ENCODE data around the gene CRKL.
"Not testable (repeated sequence)": the region's sequence is repeated elsewhere in the genome, so short reads cannot be mapped to it uniquely, and the experiment has no call there.

CRKL gene

GRCh38 chr22:20933910-20934309, 16.7 kb downstream of the CRKL start:
- POLR2A ChIA-PET (ENCODE audit: low non-redundant PET), result no interaction called here
- DNase-seq (ENCODE audit: low spot score), result no peak
- TF ChIP-seq CTCF (conservative IDR thresholded peaks at IDR 0.05; ENCODE audit: low read depth), result no peak
- CTCF ChIA-PET, result interaction anchor here (0.5 kb wide), 1 partner anchor 43 kb away, joined by 3 read pairs; no protein-coding TSS in a partner anchor
- H3K27ac ChIP-seq, result no peak overlapping the region

GRCh38 chr22:20935049-20935448, 17.8 kb downstream of the CRKL start:
- DNase-seq (ENCODE audit: low spot score); POLR2A ChIA-PET (ENCODE audit: low non-redundant PET): not testable (repeated sequence)
- H3K27ac ChIP-seq, result peak overlapping the region; percentile 48; the same call in 1 of the 2 replicates
- CTCF ChIA-PET, result interaction anchor here (0.7 kb wide), 3 partner anchors 22 to 45 kb away, joined by 3 to 4 read pairs (median 3); no protein-coding TSS in a partner anchor

GRCh38 chr22:20935780-20936539, 18.8 kb downstream of the CRKL start:
- CTCF ChIA-PET, result interaction anchor here (0.6 kb wide), 2 partner anchors 137 to 152 kb away, joined by 3 read pairs; no protein-coding TSS in a partner anchor
- POLR2A ChIA-PET (ENCODE audit: low non-redundant PET); DNase-seq (ENCODE audit: low spot score): not testable (repeated sequence)
- peak overlapping the region; percentile 48 for H3K27ac ChIP-seq

GRCh38 chr22:20937031-20937793, 20.0 kb downstream of the CRKL start:
- no peak for TF ChIP-seq CTCF (conservative IDR thresholded peaks at IDR 0.05; ENCODE audit: low read depth)
- POLR2A ChIA-PET (ENCODE audit: low non-redundant PET), result no interaction called here
- DNase-seq (ENCODE audit: low spot score), result no peak
- H3K27ac ChIP-seq, result peak overlapping the region; percentile 48
- CTCF ChIA-PET, result interaction anchor here (0.6 to 1.3 kb wide), 4 partner anchors 51 to 699 kb away, joined by 3 to 4 read pairs (median 3); no protein-coding TSS in a partner anchor

- no peak for DNase-seq (ENCODE audit: low spot score)
- ChIA-PET CTCF (interaction anchor here (0.7 to 1.3 kb wide), 2 partner anchors 52 to 700 kb away, joined by 3 to 4 read pairs; no protein-coding TSS in a partner anchor), POLR2A (ENCODE audit: low non-redundant PET) (no interaction called here)
- no peak for TF ChIP-seq CTCF (conservative IDR thresholded peaks at IDR 0.05; ENCODE audit: low read depth)
- H3K27ac ChIP-seq, result no peak overlapping the region
These were observed 20.8 kb downstream of the CRKL start for GRCh38 chr22:20937794-20938671.

- DNase-seq (ENCODE audit: low spot score); H3K27ac ChIP-seq; POLR2A ChIA-PET (ENCODE audit: low non-redundant PET): not testable (repeated sequence)
- CTCF ChIA-PET, result interaction anchor here (0.6 to 0.7 kb wide), 3 partner anchors 14 to 82 kb away, joined by 3 to 5 read pairs (median 3); no protein-coding TSS in a partner anchor
These were observed 22.4 kb downstream of the CRKL start for GRCh38 chr22:20939457-20940185.

- no peak for DNase-seq (ENCODE audit: low spot score)
- ChIA-PET POLR2A (ENCODE audit: low non-redundant PET) (no interaction called here), CTCF (interaction anchor here (0.6 to 0.7 kb wide), 2 partner anchors 36 to 83 kb away, joined by 3 to 5 read pairs; no protein-coding TSS in a partner anchor)
- no peak overlapping the region for H3K27ac ChIP-seq
- TF ChIP-seq CTCF (conservative IDR thresholded peaks at IDR 0.05; ENCODE audit: low read depth), result no peak
These were observed 23.0 kb downstream of the CRKL start for GRCh38 chr22:20940186-20940651.
